Osteocyte (in vitro differentiated cells): ENCODE measurements around the gene SLC25A17. TPM values are rescaled to one million over a fixed set of nuclear protein-coding genes. Genes with fewer than 3 reads are reported as not detected.
"Not testable (repeated sequence)": the region's sequence is repeated elsewhere in the genome, so short reads cannot be mapped to it uniquely, and the experiment has no call there.

Experiments
- DNase-seq: peaks from one replicate; pipeline ENCODE4 v3.0.0; 2021; ENCODE audit warnings: mixed read lengths; ENCODE audit not compliant: unreplicated experiment; ENCODE audit errors: extremely low spot score
- H3K27ac Mint-ChIP-seq: one replicate; pipeline ENCODE4 v1.8.0; 2021; ENCODE audit warnings: mild to moderate bottlenecking, mixed read lengths; ENCODE audit not compliant: unreplicated experiment
- H3K27me3 Mint-ChIP-seq: one replicate; pipeline ENCODE4 v1.8.0; 2021; ENCODE audit warnings: mixed read lengths; ENCODE audit not compliant: unreplicated experiment
- H3K36me3 Mint-ChIP-seq: one replicate; pipeline ENCODE4 v1.8.0; 2021; ENCODE audit warnings: mixed read lengths; ENCODE audit not compliant: unreplicated experiment
- H3K4me1 Mint-ChIP-seq: one replicate; pipeline ENCODE4 v1.8.0; 2021; ENCODE audit warnings: mixed read lengths; ENCODE audit not compliant: unreplicated experiment
- H3K4me3 Mint-ChIP-seq: one replicate; pipeline ENCODE4 v1.8.0; 2021; ENCODE audit warnings: mild to moderate bottlenecking, moderate library complexity, mixed read lengths; ENCODE audit not compliant: unreplicated experiment
- H3K9me3 Mint-ChIP-seq: one replicate; pipeline ENCODE4 v1.8.0; 2021; ENCODE audit warnings: mixed read lengths; ENCODE audit not compliant: unreplicated experiment
- CTCF ChIP-seq: fragments of 200-600 bp; sonication (generic); IDR thresholded peaks from 2 replicates; pipeline ENCODE4 v1.5.0; 2021; ENCODE audit warnings: antibody characterized with exemption, mild to moderate bottlenecking, moderate library complexity
- total RNA-seq: library from RNA; stranded (reverse); gene quantifications from 2 replicates; pipeline ENCODE4 v1.2.1, GENCODE V29; 2021

The SLC25A17 gene
- total RNA-seq, 1 donor from 2014 or later: 17.1 TPM

- no peak overlapping the region for H3K4me3 Mint-ChIP-seq
- no peak overlapping the region for H3K27ac Mint-ChIP-seq
- no peak for TF ChIP-seq CTCF
- DNase-seq: no peak
- no peaks in the 10 kb centered on the region for H3K9me3 Mint-ChIP-seq
- H3K36me3 Mint-ChIP-seq: peaks cover 51% of the 10 kb centered on the region
- no peaks in the 10 kb centered on the region for H3K4me1 Mint-ChIP-seq
- no peaks in the 10 kb centered on the region for H3K27me3 Mint-ChIP-seq
Measured at GRCh38 chr22:40834619-40835018, 15.5 kb upstream of the SLC25A17 start.

- no peaks in the 10 kb centered on the region for H3K27me3 Mint-ChIP-seq
- TF ChIP-seq CTCF: no peak
- H3K9me3 Mint-ChIP-seq: no peaks in the 10 kb centered on the region
- H3K27ac Mint-ChIP-seq: no peak overlapping the region
- H3K4me1 Mint-ChIP-seq: no peaks in the 10 kb centered on the region
- H3K36me3 Mint-ChIP-seq: peaks cover 59% of the 10 kb centered on the region
- no peak overlapping the region for H3K4me3 Mint-ChIP-seq
- no peak for DNase-seq
Measured at GRCh38 chr22:40829131-40829530, 10.0 kb upstream of the SLC25A17 start.

- Mint-ChIP-seq H3K4me1 (no peaks in the 10 kb centered on the region), H3K27me3 (no peaks in the 10 kb centered on the region), H3K9me3 (no peaks in the 10 kb centered on the region), H3K4me3 (no peak overlapping the region), H3K27ac (no peak overlapping the region), H3K36me3 (peaks cover 54% of the 10 kb centered on the region)
- no peak for TF ChIP-seq CTCF
- no peak for DNase-seq
Measured at GRCh38 chr22:40826984-40827741, 8.0 kb upstream of the SLC25A17 start.

- not testable (repeated sequence) for DNase-seq, H3K4me1 Mint-ChIP-seq, H3K27me3 Mint-ChIP-seq, H3K27ac Mint-ChIP-seq, H3K9me3 Mint-ChIP-seq, H3K4me3 Mint-ChIP-seq
- peaks cover 50% of the 10 kb centered on the region for H3K36me3 Mint-ChIP-seq
Measured at GRCh38 chr22:40826292-40826691, 7.1 kb upstream of the SLC25A17 start.

DNA sequence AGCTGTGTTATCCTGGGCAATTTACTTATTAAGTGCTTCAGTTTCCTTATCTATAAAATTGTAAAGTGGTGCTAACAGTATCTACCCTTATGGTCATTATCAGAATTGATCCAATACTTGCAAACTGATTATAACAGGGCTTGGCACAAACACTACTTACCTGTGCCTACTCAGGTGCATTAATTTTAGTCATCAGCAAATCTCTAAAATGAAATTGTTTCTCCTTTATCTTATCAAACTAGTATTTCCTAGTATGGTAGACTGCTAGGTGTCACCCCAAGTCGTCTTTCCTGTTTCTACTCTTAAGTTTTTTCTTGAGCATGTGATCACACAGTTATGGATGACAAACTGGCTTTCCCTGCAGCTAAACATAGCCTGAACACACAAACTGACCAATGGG is 4.3 kb upstream of the SLC25A17 start:
- no peaks in the 10 kb centered on the region for H3K27me3 Mint-ChIP-seq
- DNase-seq: no peak
- peaks cover 14% of the 10 kb centered on the region for H3K4me1 Mint-ChIP-seq

More for the DNA sequence above, 4.3 kb upstream of the SLC25A17 start:
- H3K4me3 Mint-ChIP-seq: no peak overlapping the region
- no peaks in the 10 kb centered on the region for H3K9me3 Mint-ChIP-seq
- H3K36me3 Mint-ChIP-seq: peaks cover 30% of the 10 kb centered on the region
- H3K27ac Mint-ChIP-seq: no peak overlapping the region
- no peak for TF ChIP-seq CTCF
